GM19463 (cell line): ENCODE results near the gene PLPPR1.

ENCODE experiments used
- ATAC-seq: cut with Tn5 transposase; IDR thresholded peaks from one replicate; pipeline ENCODE4 v1.9.1; 2021; ENCODE audit warnings: mild to moderate bottlenecking, moderate library complexity; ENCODE audit not compliant: unreplicated experiment

Gene PLPPR1

DNA sequence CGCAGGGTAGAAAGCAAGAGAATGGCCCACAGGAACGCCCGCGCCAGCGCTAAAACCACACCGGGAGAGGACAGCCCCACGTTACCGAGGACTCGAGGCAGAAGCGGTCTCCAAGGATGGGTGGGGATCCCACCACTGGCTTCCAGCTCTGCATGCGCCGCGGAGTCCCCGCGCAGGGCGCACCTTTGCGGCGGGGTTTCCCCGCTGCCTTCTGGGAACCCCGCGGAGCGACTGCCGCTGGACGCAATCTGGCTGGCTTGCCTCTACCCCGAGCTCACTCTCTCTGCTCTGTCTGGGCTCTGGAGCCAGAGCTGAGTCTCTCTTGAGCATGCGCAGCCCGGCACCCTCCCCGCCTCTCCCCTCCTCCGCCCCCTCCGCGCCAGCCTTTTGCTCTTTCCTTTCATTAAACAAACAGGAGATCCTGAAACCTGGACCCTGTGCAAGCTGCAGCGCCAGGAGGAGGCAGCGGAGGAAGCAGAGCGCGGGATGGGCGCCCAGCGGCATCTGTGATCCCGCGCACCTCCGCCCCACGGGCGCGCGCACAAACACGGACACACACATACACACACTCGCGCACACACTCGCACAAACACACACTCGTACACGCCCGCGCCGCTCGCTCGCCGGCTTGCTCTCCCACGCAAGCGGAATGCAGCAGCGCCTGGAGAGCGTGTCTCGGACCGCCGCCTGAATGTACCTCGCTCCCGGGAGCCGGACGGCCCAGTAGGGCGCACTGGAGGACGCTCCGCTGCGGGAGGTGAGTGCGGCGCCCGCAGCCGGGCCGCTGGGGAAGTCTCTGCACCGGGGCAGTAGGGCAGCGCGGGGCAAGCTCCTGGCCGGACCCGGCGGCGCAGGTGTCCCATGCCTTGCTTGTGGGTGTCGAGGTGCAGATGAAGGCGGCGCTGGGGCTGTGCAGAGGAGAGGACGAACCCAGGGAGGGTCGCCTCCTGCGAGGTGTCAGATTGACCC, at the start of gene PLPPR1:
TSS of gene PLPPR1 (plus strand) at position 382 of the 969 bp plus-strand sequence.
- ATAC-seq, result no peak

DNA sequence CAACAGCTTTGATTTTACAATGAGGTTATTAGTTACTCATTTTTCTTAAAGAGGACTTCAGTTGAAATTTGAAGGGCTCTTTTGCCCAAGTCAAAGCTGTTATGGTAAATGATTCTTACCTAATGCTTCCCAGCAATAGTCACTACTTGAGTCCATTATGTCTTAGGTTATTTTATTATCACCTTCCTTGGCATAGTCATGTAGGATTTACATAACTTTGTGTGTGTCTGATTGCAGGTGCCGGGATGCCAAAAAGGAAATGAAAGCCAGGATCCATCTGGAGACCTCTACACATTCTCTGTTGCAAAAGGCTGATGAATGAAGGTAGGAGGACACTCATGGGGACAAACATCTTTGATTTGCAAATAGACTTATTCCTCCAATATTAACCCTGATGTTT, 38.8 kb upstream of the PLPPR1 start:
- ATAC-seq, result no peak

DNA sequence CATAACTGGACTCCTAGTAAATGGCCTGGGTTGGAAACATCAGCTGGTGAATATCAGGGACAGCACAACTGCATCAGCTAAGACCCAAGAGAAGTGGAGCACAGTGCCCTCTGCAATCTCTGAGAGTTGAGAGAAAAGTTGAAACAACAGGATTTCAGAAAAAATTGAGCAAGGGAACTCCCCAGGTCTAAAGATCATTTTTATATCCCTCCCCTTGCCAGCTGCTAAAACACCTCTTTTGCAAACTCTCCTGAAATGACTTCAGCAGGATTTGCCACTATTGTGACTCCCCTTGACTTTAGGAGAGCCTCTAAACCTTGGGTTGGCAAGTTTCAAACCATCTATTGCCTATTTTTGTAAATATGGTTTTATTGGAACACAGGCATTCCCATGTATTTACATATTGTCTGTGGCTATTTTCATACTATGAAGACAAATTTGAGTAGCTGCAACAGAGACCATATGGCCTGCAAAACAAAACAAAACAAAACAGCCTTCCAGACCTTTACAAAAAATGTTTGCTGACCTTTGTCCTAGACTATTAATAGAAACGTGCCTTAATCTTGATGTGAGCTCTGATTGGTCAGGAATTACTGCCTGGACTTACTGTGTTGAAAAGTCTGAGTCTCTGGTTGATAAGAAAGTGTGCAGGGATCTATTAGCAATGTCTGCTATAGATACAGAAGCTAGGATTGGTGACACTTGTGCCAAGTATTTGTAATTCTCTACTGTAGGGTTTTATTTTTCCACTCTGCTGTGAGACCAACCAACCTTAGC, 37.7 kb upstream of the PLPPR1 start:
- no peak for ATAC-seq

GRCh38 chr9:100992632-100993031, 35.9 kb upstream of the PLPPR1 start:
- no peak for ATAC-seq

DNA sequence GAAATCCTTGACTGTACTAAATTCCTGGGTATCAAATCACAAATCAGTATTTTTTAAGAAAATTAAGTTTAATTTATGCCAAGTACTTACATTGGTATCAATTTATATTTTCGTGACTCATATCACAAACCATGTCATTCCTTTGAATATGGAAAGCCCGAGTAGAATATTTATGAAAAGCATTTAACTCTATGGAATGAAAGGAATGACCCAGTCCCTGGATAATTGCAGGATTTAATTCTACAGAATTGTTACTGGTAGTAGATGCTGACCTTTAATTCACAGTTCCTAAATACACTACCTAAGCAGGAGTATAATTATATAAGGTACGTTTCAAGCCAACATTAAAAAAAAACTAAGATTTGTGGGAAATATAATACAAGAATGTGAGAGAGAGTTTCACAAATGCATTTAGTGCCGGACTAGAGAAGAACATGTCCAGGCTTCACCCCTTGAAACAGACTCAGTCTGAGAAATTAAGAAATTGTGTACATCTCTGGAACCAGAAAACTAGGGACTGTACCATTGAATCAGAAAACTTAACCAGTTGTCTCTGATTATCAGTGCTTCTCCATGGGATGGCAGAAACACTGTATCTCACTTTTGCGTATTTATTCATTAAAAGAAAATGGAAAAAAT, 28.5 kb upstream of the PLPPR1 start:
- ATAC-seq, result no peak

DNA sequence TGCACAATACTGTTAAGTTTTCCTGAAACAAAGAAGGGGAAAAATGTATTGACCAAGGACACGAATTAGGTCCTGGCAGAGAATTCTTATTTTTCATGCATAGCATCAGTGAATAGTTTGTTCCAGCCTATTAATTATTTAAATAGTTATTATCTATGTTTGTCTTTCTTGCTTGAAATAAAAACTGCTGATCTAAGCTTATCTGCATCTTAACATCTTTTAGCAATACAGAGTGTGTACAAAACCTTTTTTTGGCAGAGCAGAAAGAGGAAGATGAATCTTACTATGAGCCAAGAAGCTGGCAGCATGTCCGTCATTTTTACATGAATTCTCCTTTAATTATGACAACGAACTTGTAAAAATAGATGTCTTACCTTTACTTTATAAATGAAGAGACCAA, 23.3 kb upstream of the PLPPR1 start:
- ATAC-seq, result no peak

DNA sequence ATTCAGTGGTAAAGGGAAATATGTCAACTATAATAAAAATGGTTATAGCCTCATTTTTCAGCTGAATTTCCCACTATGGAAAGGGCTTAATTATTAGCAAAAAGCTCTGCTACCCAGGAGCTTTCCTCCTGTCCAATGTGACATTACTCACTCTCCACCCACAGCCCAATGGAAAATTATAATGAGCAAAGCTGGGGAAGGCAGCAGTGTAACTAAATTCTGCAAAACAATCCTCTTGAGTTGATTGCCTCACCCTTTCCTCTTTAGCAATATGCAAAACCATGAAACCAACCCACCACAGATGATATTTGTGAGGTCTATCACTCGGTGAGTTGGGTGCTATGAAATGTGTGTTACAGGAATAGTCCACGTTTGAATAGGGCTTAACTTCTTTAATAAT, 14.0 kb upstream of the PLPPR1 start:
- no peak for ATAC-seq

- ATAC-seq, result no peak
These were observed 10.1 kb upstream of the PLPPR1 start for GRCh38 chr9:101018467-101018866.

GRCh38 chr9:101022704-101023103, 5.8 kb upstream of the PLPPR1 start:
- no peak for ATAC-seq

- no peak for ATAC-seq
These were observed 2.6 kb upstream of the PLPPR1 start for GRCh38 chr9:101025940-101026339.

DNA sequence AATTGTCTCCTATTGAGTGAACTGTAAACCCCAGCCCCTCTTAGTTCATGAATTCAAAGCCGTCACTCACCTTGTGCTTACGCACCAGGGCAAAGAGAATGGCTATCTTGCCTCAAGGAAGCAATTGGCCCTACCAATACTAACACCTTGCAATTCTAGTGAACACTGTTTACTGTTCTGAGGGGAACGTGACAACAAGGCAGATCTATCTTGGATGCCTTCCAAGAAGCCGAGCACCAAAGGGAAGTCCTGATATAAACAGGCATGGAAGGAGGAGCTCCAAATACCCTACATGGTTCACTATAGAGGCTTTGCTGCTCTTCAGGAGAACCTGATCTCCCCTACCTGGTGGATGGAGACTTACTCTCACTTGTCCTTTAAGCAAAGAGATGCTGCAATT, 1.7 kb upstream of the PLPPR1 start:
- no peak for ATAC-seq

- ATAC-seq, result no peak
These were observed 1.3 kb upstream of the PLPPR1 start for GRCh38 chr9:101027236-101027635.

DNA sequence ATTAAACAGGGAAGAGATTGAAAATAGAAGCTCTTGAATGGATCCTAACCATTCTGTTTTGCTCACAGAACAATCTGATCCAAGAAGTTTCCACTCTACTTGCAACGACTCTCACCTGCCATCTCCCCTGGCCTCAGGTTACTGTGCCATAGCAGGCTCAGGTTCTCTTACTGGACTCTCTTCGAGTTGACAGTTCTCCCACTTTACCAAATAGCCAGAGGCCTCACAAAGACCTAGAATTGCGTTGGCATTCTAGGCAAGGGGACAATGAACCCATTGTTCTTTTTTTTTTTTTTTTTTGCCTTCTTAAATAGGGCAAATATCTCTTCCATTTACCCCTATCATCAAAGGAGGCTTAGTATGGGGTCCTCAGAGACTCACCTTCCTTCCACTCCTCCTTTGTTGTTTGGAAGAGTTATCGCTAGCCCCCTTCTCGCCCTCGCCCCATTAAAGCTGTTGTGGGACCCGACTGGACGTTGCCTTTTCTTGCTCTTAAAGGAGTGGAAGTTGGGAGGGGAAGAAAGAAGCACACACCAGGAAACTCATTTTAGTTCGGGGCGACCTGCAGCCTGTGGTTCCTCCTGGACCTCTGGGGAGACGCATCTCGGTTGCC, 688 bp upstream of the PLPPR1 start:
- no peak for ATAC-seq

- ATAC-seq, result no peak
These were observed 973 bp downstream of the PLPPR1 start for GRCh38 chr9:101029315-101030085.

- no peak for ATAC-seq
These were observed 1.5 kb downstream of the PLPPR1 start for GRCh38 chr9:101030086-101030391.

DNA sequence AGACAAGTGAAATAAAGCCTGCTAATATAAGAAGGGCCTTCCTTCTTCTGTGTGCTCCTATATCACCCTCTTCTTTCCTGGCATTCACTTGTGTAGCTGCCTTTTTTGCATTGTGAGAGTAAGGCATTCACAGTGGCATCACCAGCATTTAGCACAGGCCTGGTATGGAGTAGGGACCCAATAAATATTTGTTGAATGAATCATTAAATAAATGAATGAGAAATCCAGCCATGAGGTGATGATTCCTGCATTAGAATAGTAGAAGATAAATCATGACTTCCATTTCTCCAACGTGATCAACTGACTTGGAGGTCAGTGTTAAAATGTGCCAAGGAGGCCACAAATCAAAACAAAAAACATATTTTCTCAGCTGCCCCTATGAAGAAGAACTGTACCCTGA, 3.9 kb downstream of the PLPPR1 start:
- no peak for ATAC-seq

- ATAC-seq, result no peak
These were observed 5.7 kb downstream of the PLPPR1 start for GRCh38 chr9:101034222-101034621.

DNA sequence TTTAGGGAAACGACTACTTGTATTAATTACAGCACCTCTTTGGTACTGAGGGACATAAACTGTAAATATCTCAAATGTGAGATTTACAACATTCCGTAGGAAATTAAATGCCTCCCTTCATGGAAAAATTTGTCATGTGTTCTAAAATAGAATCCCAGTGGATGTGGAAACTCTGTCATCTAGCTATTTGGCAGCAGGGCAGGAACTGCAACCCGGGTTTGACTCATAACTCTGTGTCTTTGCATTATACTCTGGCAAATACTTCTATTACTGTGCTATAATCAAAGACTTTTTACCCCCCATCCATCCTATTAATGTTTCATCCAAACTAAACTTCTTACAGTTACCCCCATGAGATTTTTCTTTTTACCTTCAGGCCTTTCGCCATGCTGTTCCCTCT, 6.6 kb downstream of the PLPPR1 start:
- ATAC-seq, result no peak

DNA sequence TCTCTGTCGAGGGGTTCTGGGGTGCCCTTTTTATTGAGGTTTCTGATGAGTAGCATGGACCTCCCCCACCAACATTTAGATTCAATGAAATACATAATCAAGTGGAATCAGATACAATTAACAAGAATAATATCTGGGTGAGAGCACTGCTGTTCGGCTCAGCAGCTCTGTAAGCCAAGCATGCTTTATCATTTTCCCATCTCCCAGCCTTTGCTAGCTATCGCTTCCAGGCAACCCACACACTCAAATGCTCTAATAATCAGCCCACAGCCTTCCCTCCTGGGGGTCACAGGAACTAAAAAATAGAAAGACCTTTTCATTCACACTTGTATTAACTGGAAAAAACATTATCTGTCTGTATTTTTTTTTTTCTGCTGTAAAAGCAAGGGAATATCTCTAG, 8.9 kb downstream of the PLPPR1 start:
- ATAC-seq, result no peak

DNA sequence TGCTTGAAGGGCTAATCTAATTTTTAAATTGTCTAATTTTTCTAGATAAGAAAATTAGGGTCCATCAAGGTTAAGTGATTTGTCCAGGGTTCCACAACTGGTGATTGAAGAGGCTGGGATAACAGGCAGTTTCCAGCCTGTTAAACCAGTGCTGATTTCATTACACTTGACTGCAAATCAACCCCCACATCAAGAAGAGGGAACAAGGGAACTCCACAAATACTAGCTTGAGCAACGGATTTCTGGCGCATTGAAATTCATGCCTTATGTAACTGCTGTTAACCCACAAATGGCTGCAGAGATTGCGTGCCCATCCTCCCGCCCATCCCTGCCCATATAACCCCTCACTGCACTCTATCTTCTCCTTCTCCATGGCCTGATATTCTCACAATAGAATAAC, 10.0 kb downstream of the PLPPR1 start:
- no peak for ATAC-seq
